Left ventricle myocardium inferior (tissue), 1 donor: ENCODE measurements around the gene NAA80. TPM values are rescaled to one million over a fixed set of nuclear protein-coding genes. Genes with fewer than 3 reads are reported as not detected.
A peak's percentile ranks its signal among the peaks of the same experiment; 100 is the strongest.

Source experiments
- DNase-seq: peaks from one replicate; pipeline ENCODE4 v3.0.0-alpha.2; 2020
- H3K27ac ChIP-seq: fragments of 200-600 bp; replicated peaks from 2 replicates; pipeline ENCODE4 v1.8.0; 2021
- H3K27me3 ChIP-seq: fragments of 200-600 bp; 2 replicates; pipeline ENCODE4 v1.8.0; 2021; ENCODE audit warnings: low read depth
- H3K36me3 ChIP-seq: fragments of 200-600 bp; 2 replicates; pipeline ENCODE4 v1.8.0; 2021
- H3K4me1 ChIP-seq: fragments of 200-600 bp; 2 replicates; pipeline ENCODE4 v1.8.0; 2021
- H3K4me3 ChIP-seq: fragments of 200-600 bp; 2 replicates; pipeline ENCODE4 v1.8.0; 2021; ENCODE audit warnings: mild to moderate bottlenecking, moderate library complexity
- H3K9me3 ChIP-seq: fragments of 200-600 bp; replicated peaks from 2 replicates; pipeline ENCODE4 v1.8.0; 2021
- intact Hi-C: fragments of 100-400 bp; cut with micrococcal nuclease; formaldehyde crosslinking; loops from one replicate; pipeline ENCODE4 v1.11.0; 2022
- total RNA-seq: library from RNA; stranded (reverse); fragmentation: NEBNext Ultra II Directional; extraction: Animal tissue kit (Norgen Biotek cat#: 25700); gene quantifications from one replicate; pipeline ENCODE4 v1.2.1, GENCODE V29; 2021
- TF ChIP-seq, protein P1 (sequence below): fragments of 200-600 bp; IDR thresholded peaks from 2 replicates; pipeline ENCODE4 v1.8.0; 2021; ENCODE audit warnings: antibody characterized with exemption, mild to moderate bottlenecking, borderline replicate concordance
- donor health status: DM: no; HTN: yes; CAD: no; lungs with severe emphysema.

The NAA80 gene
- total RNA-seq, 1 donor from 2014 or later = 5.3 TPM

GRCh38 chr3:50261505-50261904 is 37.7 kb downstream of the NAA80 start:
- peak overlapping the region; percentile 79 for H3K4me3 ChIP-seq

GRCh38 chr3:50260942-50261441 is 38.2 kb downstream of the NAA80 start:
- Histone ChIP-seq H3K27me3 (no peaks in the 10 kb centered on the region), H3K36me3 (peaks cover 26% of the 10 kb centered on the region), H3K4me1 (peaks cover 81% of the 10 kb centered on the region), H3K9me3 (peaks cover 6% of the 10 kb centered on the region), H3K27ac (peak overlapping the region; percentile 99), H3K4me3 (peak overlapping the region; percentile 79)
- TF ChIP-seq, protein P1, sequence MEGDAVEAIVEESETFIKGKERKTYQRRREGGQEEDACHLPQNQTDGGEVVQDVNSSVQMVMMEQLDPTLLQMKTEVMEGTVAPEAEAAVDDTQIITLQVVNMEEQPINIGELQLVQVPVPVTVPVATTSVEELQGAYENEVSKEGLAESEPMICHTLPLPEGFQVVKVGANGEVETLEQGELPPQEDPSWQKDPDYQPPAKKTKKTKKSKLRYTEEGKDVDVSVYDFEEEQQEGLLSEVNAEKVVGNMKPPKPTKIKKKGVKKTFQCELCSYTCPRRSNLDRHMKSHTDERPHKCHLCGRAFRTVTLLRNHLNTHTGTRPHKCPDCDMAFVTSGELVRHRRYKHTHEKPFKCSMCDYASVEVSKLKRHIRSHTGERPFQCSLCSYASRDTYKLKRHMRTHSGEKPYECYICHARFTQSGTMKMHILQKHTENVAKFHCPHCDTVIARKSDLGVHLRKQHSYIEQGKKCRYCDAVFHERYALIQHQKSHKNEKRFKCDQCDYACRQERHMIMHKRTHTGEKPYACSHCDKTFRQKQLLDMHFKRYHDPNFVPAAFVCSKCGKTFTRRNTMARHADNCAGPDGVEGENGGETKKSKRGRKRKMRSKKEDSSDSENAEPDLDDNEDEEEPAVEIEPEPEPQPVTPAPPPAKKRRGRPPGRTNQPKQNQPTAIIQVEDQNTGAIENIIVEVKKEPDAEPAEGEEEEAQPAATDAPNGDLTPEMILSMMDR = no peak
- DNase-seq = no peak
- intact Hi-C loops = no loop called here

More at GRCh38 chr3:50261505-50261904, 37.7 kb downstream of the NAA80 start:
- H3K9me3 ChIP-seq = peaks cover 6% of the 10 kb centered on the region
- no peak for DNase-seq
- peaks cover 81% of the 10 kb centered on the region for H3K4me1 ChIP-seq
- peaks cover 21% of the 10 kb centered on the region for H3K36me3 ChIP-seq
- no peaks in the 10 kb centered on the region for H3K27me3 ChIP-seq
- H3K27ac ChIP-seq = peak overlapping the region; percentile 99
- intact Hi-C loops = no loop called here
- TF ChIP-seq, protein P1 = no peak

DNA sequence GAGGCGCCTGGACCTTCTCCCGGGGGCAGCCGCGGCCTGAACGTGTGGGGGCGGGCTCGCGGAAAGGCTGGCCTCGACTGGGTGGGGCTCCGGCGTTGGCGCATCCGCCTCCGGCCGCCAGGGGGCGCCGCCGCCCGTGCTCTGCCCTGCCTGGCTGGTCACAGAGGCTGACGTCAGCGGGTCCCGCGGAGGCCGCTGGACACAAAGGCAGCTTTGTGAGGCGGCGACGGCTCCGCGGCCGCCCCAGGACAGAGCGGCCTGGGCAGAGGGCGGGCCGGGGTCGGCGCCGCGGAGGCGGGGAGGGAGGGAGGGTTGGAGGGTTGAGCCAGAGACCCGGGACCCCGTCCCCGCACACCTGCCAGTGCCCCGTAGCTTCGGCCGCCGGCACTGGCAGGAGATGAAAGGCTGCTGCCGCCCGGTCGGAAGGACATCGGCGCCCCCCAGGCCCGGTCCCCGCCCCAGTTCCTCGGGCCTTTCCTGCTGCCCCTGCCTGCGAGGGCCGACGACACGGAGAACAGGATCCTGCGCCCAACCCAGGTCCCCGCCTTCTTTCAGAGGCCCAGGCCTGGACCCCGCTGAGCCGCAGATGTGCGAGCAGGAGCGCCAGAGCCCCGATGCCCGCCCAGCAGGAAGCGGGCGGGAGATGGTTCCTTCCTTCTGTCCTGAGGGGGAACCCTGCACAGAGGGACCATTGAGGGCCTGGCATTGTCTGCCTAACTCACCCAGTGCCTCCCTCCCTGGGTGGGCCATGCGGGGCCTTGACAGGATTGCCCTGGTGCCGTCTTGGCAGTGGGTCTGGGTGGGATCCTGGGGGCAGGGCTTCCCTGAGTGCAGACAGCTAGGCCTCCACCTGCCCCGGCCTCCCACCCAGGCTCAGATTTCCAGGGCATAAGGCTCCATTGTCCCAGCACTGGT is 38.9 kb downstream of the NAA80 start:
- H3K4me3 ChIP-seq = peak overlapping the region; percentile 79
- intact Hi-C loops = no loop called here
- H3K9me3 ChIP-seq = peaks cover 6% of the 10 kb centered on the region
- H3K27me3 ChIP-seq = no peaks in the 10 kb centered on the region
- H3K27ac ChIP-seq = peak overlapping the region; percentile 99
- peak; percentile 95 for DNase-seq
- peaks cover 33% of the 10 kb centered on the region for H3K36me3 ChIP-seq
- H3K4me1 ChIP-seq = peaks cover 81% of the 10 kb centered on the region
- TF ChIP-seq, protein P1 = peak; percentile 98

- Histone ChIP-seq H3K36me3 (peaks cover 38% of the 10 kb centered on the region), H3K27ac (peak overlapping the region; percentile 99), H3K27me3 (no peaks in the 10 kb centered on the region), H3K4me3 (peak overlapping the region; percentile 79), H3K4me1 (peaks cover 81% of the 10 kb centered on the region), H3K9me3 (peaks cover 6% of the 10 kb centered on the region)
- TF ChIP-seq, protein P1 = no peak
- intact Hi-C loops = no loop called here
- DNase-seq = no peak
These were observed 39.7 kb downstream of the NAA80 start for GRCh38 chr3:50259432-50260026.

GRCh38 chr3:50258979-50259378 is 40.2 kb downstream of the NAA80 start:
- TF ChIP-seq, protein P1 = no peak
- peaks cover 44% of the 10 kb centered on the region for H3K36me3 ChIP-seq
- intact Hi-C loops = no loop called here
- peak overlapping the region; percentile 99 for H3K27ac ChIP-seq
- H3K9me3 ChIP-seq = peaks cover 6% of the 10 kb centered on the region
- H3K4me3 ChIP-seq = no peak overlapping the region
- H3K27me3 ChIP-seq = no peaks in the 10 kb centered on the region
- H3K4me1 ChIP-seq = peaks cover 81% of the 10 kb centered on the region
- DNase-seq = no peak
